Activated naive CD4-positive, alpha-beta T cell treated with anti-CD3 and anti-CD28 coated beads, Interleukin-2, amount 50 U/mL, for 72 hours (primary cell): ENCODE results near the gene FAM53A. TPM values are rescaled to one million over a fixed set of nuclear protein-coding genes. Genes with fewer than 3 reads are reported as not detected.

Source experiments
- ATAC-seq, 2 donors: fragments of 150-1000 bp; cut with Tn5 transposase; 2 replicates each; pipeline ENCODE4 v1.10.0; 2021; ENCODE audit warnings: mild to moderate bottlenecking in 2 of 2, moderate library complexity in 2 of 2
- DNase-seq, 2 donors: peaks; one replicate each; pipeline ENCODE4 v3.0.0; 2021 to 2022; ENCODE audit warnings: low spot score in 2 of 2
- H3K27ac Mint-ChIP-seq, 2 donors: one replicate each; pipeline ENCODE4 v1.8.0; 2022; ENCODE audit warnings: mild to moderate bottlenecking in 2 of 2, mixed read lengths in 2 of 2
- H3K36me3 Mint-ChIP-seq, 2 donors: one replicate each; pipeline ENCODE4 v1.8.0; 2022; ENCODE audit warnings: mixed read lengths in 2 of 2
- H3K9me3 Mint-ChIP-seq, 2 donors: one replicate each; pipeline ENCODE4 v1.8.0; 2022; ENCODE audit warnings: mixed read lengths in 2 of 2
- total RNA-seq, 2 donors: library from RNA; stranded (reverse); gene quantifications; one replicate each; pipeline ENCODE4 v1.2.3, GENCODE V29; 2022

The FAM53A gene
- total RNA-seq, 2 donors from 2014 or later: 3.0 to 5.4 TPM

- H3K36me3 Mint-ChIP-seq: peaks cover 15 to 32% of the 10 kb centered on the region in 2 donors
- H3K27ac Mint-ChIP-seq: no peak overlapping the region
- DNase-seq (no peak), ATAC-seq (no peak)
- H3K9me3 Mint-ChIP-seq: peaks cover 19% of the 10 kb centered on the region in 2 donors
Measured at GRCh38 chr4:1590244-1590643, 93.9 kb downstream of the FAM53A start.

Other genes with a start within 250 kb of the FAM53A start
- 100 to 1,000 TPM in 1 of 2 donors, 10 to 100 TPM in 1; 73.0 to 110 TPM for gene SLBP, start 28.0 kb upstream of the FAM53A start, total RNA-seq
- gene TMEM129, start 37.0 kb upstream of the FAM53A start, total RNA-seq: 10 to 100 TPM; 12.7 to 14.9 TPM
- gene TACC3, start 37.2 kb upstream of the FAM53A start, total RNA-seq: 100 to 1,000 TPM; 195 to 295 TPM
- gene FGFR3, start 109.0 kb upstream of the FAM53A start, total RNA-seq: under 1 TPM in 1 of 2 donors, not detected in 1; 0.12 TPM
- gene LETM1, start 171.8 kb upstream of the FAM53A start, total RNA-seq: 10 to 100 TPM; 28.3 to 45.2 TPM
- gene NSD2, start 187.1 kb upstream of the FAM53A start, total RNA-seq: 100 to 1,000 TPM; 233 to 254 TPM